Ishikawa (cell line): Measurements from ENCODE around the gene VMO1.

Experiments used
- CEBPB ChIP-seq: IDR thresholded peaks from 2 replicates; pipeline ENCODE4 v1.6.1; 2012
- CREB1 ChIP-seq: IDR thresholded peaks from 2 replicates; pipeline ENCODE4 v1.6.1; 2012; ENCODE audit warnings: low read depth
- EGR1 ChIP-seq: IDR thresholded peaks from 2 replicates; pipeline ENCODE4 v1.6.1; 2012
- EP300 ChIP-seq: IDR thresholded peaks from 2 replicates; pipeline ENCODE4 v1.6.1; 2012; ENCODE audit warnings: borderline replicate concordance
- FOXM1 ChIP-seq: IDR thresholded peaks from 2 replicates; pipeline ENCODE4 v1.6.1; 2012; ENCODE audit warnings: low read depth, borderline replicate concordance
- MAX ChIP-seq: IDR thresholded peaks from 2 replicates; pipeline ENCODE4 v1.6.1; 2012
- NFIC ChIP-seq: IDR thresholded peaks from 2 replicates; pipeline ENCODE4 v1.6.1; 2012
- RAD21 ChIP-seq: IDR thresholded peaks from 2 replicates; pipeline ENCODE4 v1.6.1; 2012; ENCODE audit warnings: low read depth
- REST ChIP-seq: IDR thresholded peaks from 2 replicates; pipeline ENCODE4 v1.6.1; 2012; ENCODE audit warnings: low read depth, mild to moderate bottlenecking
- TAF1 ChIP-seq: IDR thresholded peaks from 2 replicates; pipeline ENCODE4 v1.6.1; 2012; ENCODE audit warnings: low read depth, mild to moderate bottlenecking
- TCF12 ChIP-seq: IDR thresholded peaks from 2 replicates; pipeline ENCODE4 v1.6.1; 2012; ENCODE audit warnings: low read depth
- TEAD4 ChIP-seq: IDR thresholded peaks from 2 replicates; pipeline ENCODE4 v1.6.1; 2012
- YY1 ChIP-seq: IDR thresholded peaks from 2 replicates; pipeline ENCODE4 v1.6.1; 2012; ENCODE audit warnings: low read depth
- ZBTB7A ChIP-seq: IDR thresholded peaks from 2 replicates; pipeline ENCODE4 v1.6.1; 2012; ENCODE audit warnings: low read depth
- TF ChIP-seq, protein P1 (sequence below): IDR thresholded peaks from 2 replicates; pipeline ENCODE4 v1.6.1; 2012

VMO1 gene

GRCh38 chr17:4759776-4760236, 26.4 kb downstream of the VMO1 start:
- TF ChIP-seq EP300: no peak
- TF ChIP-seq TAF1: no peak
- no peak for TF ChIP-seq MAX
- no peak for TF ChIP-seq EGR1
- TF ChIP-seq TEAD4: no peak
- no peak for TF ChIP-seq CEBPB
- no peak for TF ChIP-seq FOXM1
- TF ChIP-seq, protein P1, sequence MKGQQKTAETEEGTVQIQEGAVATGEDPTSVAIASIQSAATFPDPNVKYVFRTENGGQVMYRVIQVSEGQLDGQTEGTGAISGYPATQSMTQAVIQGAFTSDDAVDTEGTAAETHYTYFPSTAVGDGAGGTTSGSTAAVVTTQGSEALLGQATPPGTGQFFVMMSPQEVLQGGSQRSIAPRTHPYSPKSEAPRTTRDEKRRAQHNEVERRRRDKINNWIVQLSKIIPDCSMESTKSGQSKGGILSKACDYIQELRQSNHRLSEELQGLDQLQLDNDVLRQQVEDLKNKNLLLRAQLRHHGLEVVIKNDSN: no peak
- no peak for TF ChIP-seq ZBTB7A
- no peak for TF ChIP-seq REST
- TF ChIP-seq YY1: no peak
- no peak for TF ChIP-seq CREB1

DNA sequence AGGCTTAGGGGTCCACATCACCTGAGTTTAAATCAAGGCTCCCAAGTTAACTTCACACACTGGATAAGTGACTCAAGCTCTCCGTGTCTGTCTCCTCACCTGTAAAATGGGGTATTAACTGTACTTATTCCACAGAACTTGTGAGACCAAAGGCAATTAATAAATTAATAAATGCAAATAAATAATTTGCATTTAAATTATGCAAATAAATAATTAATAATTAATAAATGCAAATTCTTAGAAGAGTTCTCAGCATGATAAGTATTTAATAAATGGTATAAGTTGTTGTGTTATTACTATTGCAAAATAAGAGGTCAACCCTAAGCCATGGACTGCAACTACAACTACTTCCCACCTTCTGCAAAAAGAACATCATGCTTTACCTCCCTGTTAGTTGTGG, 32.8 kb downstream of the VMO1 start:
- no peak for TF ChIP-seq EGR1
- TF ChIP-seq TEAD4: no peak
- no peak for TF ChIP-seq ZBTB7A
- no peak for TF ChIP-seq YY1
- TF ChIP-seq REST: no peak
- TF ChIP-seq FOXM1: no peak
- no peak for TF ChIP-seq EP300
- TF ChIP-seq TCF12: no peak
- TF ChIP-seq TAF1: no peak
- no peak for TF ChIP-seq RAD21
- TF ChIP-seq CEBPB: no peak
- no peak for TF ChIP-seq NFIC
- TF ChIP-seq MAX: no peak

DNA sequence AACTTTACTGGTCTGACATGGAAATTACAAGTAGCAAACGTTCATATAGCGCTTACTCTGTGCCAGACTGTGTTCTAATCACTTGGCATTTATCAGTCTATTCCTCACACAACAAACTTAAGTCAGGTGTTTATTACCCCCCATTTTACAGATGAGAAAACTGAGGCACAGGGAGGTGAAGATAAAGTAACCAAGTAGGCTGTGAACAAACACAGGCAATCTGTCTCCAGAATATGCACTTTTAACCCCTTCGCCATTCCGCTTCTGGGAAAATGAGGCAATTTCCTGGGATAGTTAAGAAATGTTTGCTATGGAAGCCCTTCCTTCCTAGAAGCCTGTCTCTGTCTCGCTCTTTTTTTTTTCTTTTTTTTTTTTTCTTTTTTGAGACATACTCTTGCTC, 34.2 kb downstream of the VMO1 start:
- TF ChIP-seq TAF1: no peak
- TF ChIP-seq RAD21: no peak
- TF ChIP-seq NFIC: no peak
- TF ChIP-seq FOXM1: no peak
- TF ChIP-seq, protein P1: no peak
- TF ChIP-seq ZBTB7A: no peak
- TF ChIP-seq YY1: no peak
- TF ChIP-seq CEBPB: no peak
- no peak for TF ChIP-seq EGR1
- TF ChIP-seq REST: no peak
- TF ChIP-seq TEAD4: no peak
- TF ChIP-seq MAX: no peak
- TF ChIP-seq EP300: no peak
- no peak for TF ChIP-seq TCF12

GRCh38 chr17:4750606-4751005, 35.6 kb downstream of the VMO1 start:
- TF ChIP-seq MAX (no peak), REST (no peak), FOXM1 (no peak), EP300 (no peak), CREB1 (no peak), EGR1 (no peak), NFIC (no peak), YY1 (no peak), TAF1 (no peak), ZBTB7A (no peak), RAD21 (no peak), CEBPB (no peak), TEAD4 (no peak), TCF12 (no peak)
- TF ChIP-seq, protein P1: no peak
